Measurements from ENCODE around the gene PRSS22. TPM values are rescaled to one million over a fixed set of nuclear protein-coding genes. Genes with fewer than 3 reads are reported as not detected.

Gene PRSS22
- total and polyA plus RNA-seq, 2 donors = 0.42 to 4.1 TPM

GRCh38 chr16:2819939-2820835 is 37.8 kb downstream of the PRSS22 start:
- H3K4me3 ChIP-seq (ENCODE audit: low read length in 2 of 2) = no peak overlapping the region
- DNase-seq (ENCODE audit: low read depth in 6 of 9, low spot score in 9 of 9) = no peak
- H3K27me3 ChIP-seq (ENCODE audit: control insufficient read depth in 2 of 2, insufficient read depth in 1 of 2, low read length in 1 of 2) = peaks cover 3 to 13% of the 10 kb centered on the region in 2 donors
- H3K9me3 ChIP-seq (ENCODE audit: control insufficient read depth in 2 of 2, insufficient read depth in 1 of 2, low read length in 1 of 2) = no peaks in the 10 kb centered on the region
- no peaks in the 10 kb centered on the region for H3K4me1 ChIP-seq (ENCODE audit: control insufficient read depth in 2 of 2, insufficient read depth in 2 of 2, low read length in 2 of 2)
- H3K27ac ChIP-seq (ENCODE audit: low read depth in 1 of 2, low read length in 1 of 2) = no peak overlapping the region
- no peaks in the 10 kb centered on the region for H3K36me3 ChIP-seq (ENCODE audit: control insufficient read depth in 2 of 2, insufficient read depth in 2 of 2, low read length in 1 of 2)
- 87% methylated on average over 17 of the region's 17 CpGs for WGBS

GRCh38 chr16:2819179-2819938 is 38.6 kb downstream of the PRSS22 start:
- H3K4me1 ChIP-seq (ENCODE audit: control insufficient read depth in 2 of 2, insufficient read depth in 2 of 2, low read length in 2 of 2) = no peaks in the 10 kb centered on the region
- no peaks in the 10 kb centered on the region for H3K36me3 ChIP-seq (ENCODE audit: control insufficient read depth in 2 of 2, insufficient read depth in 2 of 2, low read length in 1 of 2)
- H3K27me3 ChIP-seq (ENCODE audit: control insufficient read depth in 2 of 2, insufficient read depth in 1 of 2, low read length in 1 of 2) = peaks cover 3 to 12% of the 10 kb centered on the region in 2 donors
- no peak for DNase-seq (ENCODE audit: low read depth in 6 of 9, low spot score in 9 of 9)
- H3K4me3 ChIP-seq (ENCODE audit: low read length in 2 of 2) = no peak overlapping the region
- 94% methylated on average over 18 of the region's 18 CpGs for WGBS
- H3K9me3 ChIP-seq (ENCODE audit: control insufficient read depth in 2 of 2, insufficient read depth in 1 of 2, low read length in 1 of 2) = no peaks in the 10 kb centered on the region
- no peak overlapping the region for H3K27ac ChIP-seq (ENCODE audit: low read depth in 1 of 2, low read length in 1 of 2)

- no peak for DNase-seq (ENCODE audit: low read depth in 6 of 9, low spot score in 9 of 9)
- Histone ChIP-seq H3K4me3 (ENCODE audit: low read length in 2 of 2) (no peak overlapping the region), H3K9me3 (ENCODE audit: control insufficient read depth in 2 of 2, insufficient read depth in 1 of 2, low read length in 1 of 2) (no peaks in the 10 kb centered on the region), H3K4me1 (ENCODE audit: control insufficient read depth in 2 of 2, insufficient read depth in 2 of 2, low read length in 2 of 2) (no peaks in the 10 kb centered on the region), H3K27ac (ENCODE audit: low read depth in 1 of 2, low read length in 1 of 2) (no peak overlapping the region), H3K27me3 (ENCODE audit: control insufficient read depth in 2 of 2, insufficient read depth in 1 of 2, low read length in 1 of 2) (peaks cover 3 to 12% of the 10 kb centered on the region in 2 donors), H3K36me3 (ENCODE audit: control insufficient read depth in 2 of 2, insufficient read depth in 2 of 2, low read length in 1 of 2) (no peaks in the 10 kb centered on the region)
- 95% methylated on average over 10 of the region's 10 CpGs for WGBS
These were observed 39.6 kb downstream of the PRSS22 start for GRCh38 chr16:2818272-2818876.

- H3K4me1 ChIP-seq (ENCODE audit: control insufficient read depth in 2 of 2, insufficient read depth in 2 of 2, low read length in 2 of 2) = no peaks in the 10 kb centered on the region
- peaks cover 3 to 12% of the 10 kb centered on the region in 2 donors for H3K27me3 ChIP-seq (ENCODE audit: control insufficient read depth in 2 of 2, insufficient read depth in 1 of 2, low read length in 1 of 2)
- H3K36me3 ChIP-seq (ENCODE audit: control insufficient read depth in 2 of 2, insufficient read depth in 2 of 2, low read length in 1 of 2) = no peaks in the 10 kb centered on the region
- H3K27ac ChIP-seq (ENCODE audit: low read depth in 1 of 2, low read length in 1 of 2) = no peak overlapping the region
- WGBS = 88% methylated on average over 68 of the region's 68 CpGs
- no peak overlapping the region for H3K4me3 ChIP-seq (ENCODE audit: low read length in 2 of 2)
- DNase-seq (ENCODE audit: low read depth in 6 of 9, low spot score in 9 of 9) = no peak
- no peaks in the 10 kb centered on the region for H3K9me3 ChIP-seq (ENCODE audit: control insufficient read depth in 2 of 2, insufficient read depth in 1 of 2, low read length in 1 of 2)
These were observed 40.4 kb downstream of the PRSS22 start for GRCh38 chr16:2817340-2818271.

GRCh38 chr16:2816751-2817339 is 41.1 kb downstream of the PRSS22 start, which contains the start of gene PRSS21:
Gene PRSS21, plus strand, starts transcription at chr16:2817237. Its CDS starts 32 bp downstream, at chr16:2817269.
- Histone ChIP-seq H3K4me3 (ENCODE audit: low read length in 2 of 2) (no peak within 1 kb of the TSS), H3K36me3 (ENCODE audit: control insufficient read depth in 2 of 2, insufficient read depth in 2 of 2, low read length in 1 of 2) (no peaks in the 10 kb centered on the region), H3K9me3 (ENCODE audit: control insufficient read depth in 2 of 2, insufficient read depth in 1 of 2, low read length in 1 of 2) (no peaks in the 10 kb centered on the region), H3K27me3 (ENCODE audit: control insufficient read depth in 2 of 2, insufficient read depth in 1 of 2, low read length in 1 of 2) (peaks cover 3 to 10% of the 10 kb centered on the region in 2 donors), H3K27ac (ENCODE audit: low read depth in 1 of 2, low read length in 1 of 2) (no peak within 1 kb of the TSS), H3K4me1 (ENCODE audit: control insufficient read depth in 2 of 2, insufficient read depth in 2 of 2, low read length in 2 of 2) (no peaks in the 10 kb centered on the region)
- 78% methylated on average over 28 of the region's 28 CpGs for WGBS
- peak in 1 of 9 donors; percentile 15 for DNase-seq (ENCODE audit: low read depth in 6 of 9, low spot score in 9 of 9)

GRCh38 chr16:2815299-2815771 is 42.6 kb downstream of the PRSS22 start:
- 94% methylated on average over 10 of the region's 10 CpGs for WGBS
- Histone ChIP-seq H3K27me3 (ENCODE audit: control insufficient read depth in 2 of 2, insufficient read depth in 1 of 2, low read length in 1 of 2) (peaks cover 3 to 16% of the 10 kb centered on the region in 2 donors), H3K9me3 (ENCODE audit: control insufficient read depth in 2 of 2, insufficient read depth in 1 of 2, low read length in 1 of 2) (no peaks in the 10 kb centered on the region), H3K27ac (ENCODE audit: low read depth in 1 of 2, low read length in 1 of 2) (no peak overlapping the region), H3K4me3 (ENCODE audit: low read length in 2 of 2) (no peak overlapping the region), H3K36me3 (ENCODE audit: control insufficient read depth in 2 of 2, insufficient read depth in 2 of 2, low read length in 1 of 2) (no peaks in the 10 kb centered on the region), H3K4me1 (ENCODE audit: control insufficient read depth in 2 of 2, insufficient read depth in 2 of 2, low read length in 2 of 2) (no peaks in the 10 kb centered on the region)
- DNase-seq (ENCODE audit: low read depth in 6 of 9, low spot score in 9 of 9) = no peak

- Histone ChIP-seq H3K4me1 (ENCODE audit: control insufficient read depth in 2 of 2, insufficient read depth in 2 of 2, low read length in 2 of 2) (no peaks in the 10 kb centered on the region), H3K9me3 (ENCODE audit: control insufficient read depth in 2 of 2, insufficient read depth in 1 of 2, low read length in 1 of 2) (no peaks in the 10 kb centered on the region), H3K27me3 (ENCODE audit: control insufficient read depth in 2 of 2, insufficient read depth in 1 of 2, low read length in 1 of 2) (peaks cover 3 to 12% of the 10 kb centered on the region in 2 donors), H3K27ac (ENCODE audit: low read depth in 1 of 2, low read length in 1 of 2) (no peak overlapping the region), H3K4me3 (ENCODE audit: low read length in 2 of 2) (no peak overlapping the region), H3K36me3 (ENCODE audit: control insufficient read depth in 2 of 2, insufficient read depth in 2 of 2, low read length in 1 of 2) (no peaks in the 10 kb centered on the region)
- no peak for DNase-seq (ENCODE audit: low read depth in 6 of 9, low spot score in 9 of 9)
- 96% methylated on average over 20 of the region's 20 CpGs for WGBS
These were observed 43.2 kb downstream of the PRSS22 start for GRCh38 chr16:2814551-2815298.

All from thymus (tissue), 11 donors.